ENCODE data around the gene TMPRSS7. TPM values are rescaled to one million over a fixed set of nuclear protein-coding genes. Genes with fewer than 3 reads are reported as not detected.

TMPRSS7 gene
- total RNA-seq, 4 donors from 2014 or later = not detected

DNA sequence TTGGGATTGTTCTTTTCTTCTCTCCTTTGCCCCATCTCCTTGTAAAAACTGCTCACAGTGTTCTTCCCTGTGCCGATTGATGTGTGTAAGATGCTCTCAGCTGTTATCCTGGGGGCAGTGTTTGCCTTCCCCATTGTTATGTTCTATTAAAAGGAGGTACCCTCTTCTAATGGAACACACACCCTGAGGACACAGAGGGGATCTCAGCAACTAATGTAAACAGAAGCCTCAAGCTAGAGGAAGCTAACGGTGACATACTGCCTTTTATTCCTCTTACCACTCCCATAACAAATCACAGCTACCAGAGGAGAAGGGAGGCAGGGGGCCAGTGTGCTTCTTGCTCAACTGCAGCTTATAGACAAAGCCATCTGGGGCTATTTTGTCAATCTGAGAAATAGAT is 33.6 kb upstream of the TMPRSS7 start:
- Histone ChIP-seq H3K27ac (no peak overlapping the region), H3K9me3 (no peaks in the 10 kb centered on the region), H3K27me3 (peaks cover 23% of the 10 kb centered on the region), H3K4me3 (no peak overlapping the region), H3K36me3 (no peaks in the 10 kb centered on the region), H3K4me1 (peaks cover 0 to 13% (median 9%) of the 10 kb centered on the region in 4 donors)
- 67 to 71% methylated on average over 1 to 2 of the region's 2 CpGs for WGBS, 2 donors (ENCODE audit: low coverage in 1 of 2)
- intact Hi-C loops (cut with DNase I; ENCODE audit: low total_unique reads) (loop anchor here (5.0 kb wide), 1 partner anchor 919 kb away; no protein-coding TSS in a partner anchor), in situ Hi-C loops (cut with MboI; ENCODE audit: low pct_ligation_motif_present in 1 of 4, low pct_unique_long_range_greater_than_20kb in 1 of 4, low sequenced_read_pairs in 3 of 4) (no loop called here)
- DNase-seq = no peak
- TF ChIP-seq POLR2A (IDR thresholded peaks at IDR 0.05) = no peak
- TF ChIP-seq, protein P1, sequence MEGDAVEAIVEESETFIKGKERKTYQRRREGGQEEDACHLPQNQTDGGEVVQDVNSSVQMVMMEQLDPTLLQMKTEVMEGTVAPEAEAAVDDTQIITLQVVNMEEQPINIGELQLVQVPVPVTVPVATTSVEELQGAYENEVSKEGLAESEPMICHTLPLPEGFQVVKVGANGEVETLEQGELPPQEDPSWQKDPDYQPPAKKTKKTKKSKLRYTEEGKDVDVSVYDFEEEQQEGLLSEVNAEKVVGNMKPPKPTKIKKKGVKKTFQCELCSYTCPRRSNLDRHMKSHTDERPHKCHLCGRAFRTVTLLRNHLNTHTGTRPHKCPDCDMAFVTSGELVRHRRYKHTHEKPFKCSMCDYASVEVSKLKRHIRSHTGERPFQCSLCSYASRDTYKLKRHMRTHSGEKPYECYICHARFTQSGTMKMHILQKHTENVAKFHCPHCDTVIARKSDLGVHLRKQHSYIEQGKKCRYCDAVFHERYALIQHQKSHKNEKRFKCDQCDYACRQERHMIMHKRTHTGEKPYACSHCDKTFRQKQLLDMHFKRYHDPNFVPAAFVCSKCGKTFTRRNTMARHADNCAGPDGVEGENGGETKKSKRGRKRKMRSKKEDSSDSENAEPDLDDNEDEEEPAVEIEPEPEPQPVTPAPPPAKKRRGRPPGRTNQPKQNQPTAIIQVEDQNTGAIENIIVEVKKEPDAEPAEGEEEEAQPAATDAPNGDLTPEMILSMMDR (IDR thresholded peaks at IDR 0.05) = no peak
- TF ChIP-seq POLR2AphosphoS5 (IDR thresholded peaks at IDR 0.05) = no peak
- TF ChIP-seq EP300 (IDR thresholded peaks at IDR 0.05; ENCODE audit: low read depth) = no peak

DNA sequence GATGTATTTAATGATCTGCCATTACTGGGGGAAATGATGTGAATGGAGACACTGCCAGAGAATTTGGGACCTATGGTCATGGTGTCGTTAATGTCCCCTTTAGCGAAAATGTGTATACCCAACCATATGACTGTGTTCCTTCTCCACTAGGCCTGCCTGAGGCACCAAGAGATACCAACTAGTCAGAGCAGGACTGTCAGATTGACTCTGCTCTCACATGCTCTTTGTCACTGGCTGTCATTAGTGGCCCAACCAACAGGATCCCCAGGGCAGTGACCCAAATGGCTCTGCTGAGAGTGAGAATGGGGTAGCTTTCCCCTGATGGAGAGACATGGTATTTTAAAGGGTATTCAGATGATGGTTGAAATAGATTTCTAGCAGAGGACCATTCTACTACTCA is 33.0 kb upstream of the TMPRSS7 start:
- Histone ChIP-seq H3K27me3 (peaks cover 23% of the 10 kb centered on the region), H3K36me3 (no peaks in the 10 kb centered on the region), H3K9me3 (no peaks in the 10 kb centered on the region), H3K4me3 (no peak overlapping the region), H3K27ac (no peak overlapping the region), H3K4me1 (peaks cover 0 to 13% (median 9%) of the 10 kb centered on the region in 4 donors)
- 96 to 100% methylated on average over 2 of the region's 2 CpGs for WGBS, 2 donors (ENCODE audit: low coverage in 1 of 2)
- intact Hi-C loops (cut with DNase I; ENCODE audit: low total_unique reads) = loop anchor here (5.0 kb wide), 1 partner anchor 919 kb away; no protein-coding TSS in a partner anchor
- no peak for DNase-seq
- in situ Hi-C loops (cut with MboI; ENCODE audit: low pct_ligation_motif_present in 1 of 4, low pct_unique_long_range_greater_than_20kb in 1 of 4, low sequenced_read_pairs in 3 of 4) = no loop called here
- TF ChIP-seq POLR2AphosphoS5 (IDR thresholded peaks at IDR 0.05) = no peak
- TF ChIP-seq EP300 (IDR thresholded peaks at IDR 0.05; ENCODE audit: low read depth) = no peak
- TF ChIP-seq, protein P1 (IDR thresholded peaks at IDR 0.05) = no peak
- no peak for TF ChIP-seq POLR2A (IDR thresholded peaks at IDR 0.05)

DNA sequence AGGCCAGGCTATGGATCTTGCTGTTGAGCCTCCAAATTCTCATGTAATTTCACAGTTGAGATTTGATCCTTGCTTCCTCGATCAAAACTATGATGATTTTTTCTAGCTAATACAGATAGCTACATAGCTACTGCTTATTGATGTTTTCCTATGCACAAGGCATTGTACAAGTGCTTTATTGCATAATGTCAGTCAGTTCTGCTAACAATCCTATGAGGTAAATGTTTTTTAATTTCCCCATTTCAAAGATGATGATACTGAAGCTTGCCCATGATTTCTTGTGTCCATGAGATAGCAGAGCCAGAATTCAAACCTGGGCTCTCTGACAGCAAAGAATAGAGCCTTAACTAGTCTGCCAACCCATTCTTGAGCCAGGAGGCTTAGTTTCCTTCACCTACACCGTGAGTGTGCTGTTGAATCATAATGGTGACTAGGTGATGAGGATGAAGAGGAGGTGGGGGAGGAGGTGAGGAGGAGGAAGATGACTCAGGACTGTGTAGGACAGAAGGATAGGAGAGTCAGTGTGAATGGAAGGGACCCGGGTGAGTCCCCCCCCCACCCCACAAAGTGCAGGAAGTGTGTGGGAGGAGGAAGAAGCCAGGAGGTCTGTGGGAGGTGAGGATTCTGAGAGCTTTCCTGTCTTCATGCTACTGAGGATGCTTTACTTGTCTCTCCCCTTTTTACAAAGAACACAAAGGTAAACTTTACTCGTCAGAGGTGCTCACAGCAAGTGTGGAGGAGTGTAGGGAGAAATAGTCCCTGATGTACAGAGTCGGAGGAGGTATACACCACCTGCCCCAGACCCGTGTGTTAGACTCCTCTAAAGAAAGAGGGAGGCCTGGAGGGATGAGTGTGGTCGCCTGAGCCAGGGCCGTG is 32.2 kb upstream of the TMPRSS7 start:
- no peaks in the 10 kb centered on the region for H3K36me3 ChIP-seq
- H3K4me3 ChIP-seq = no peak overlapping the region
- no peak overlapping the region for H3K27ac ChIP-seq
- peaks cover 23% of the 10 kb centered on the region for H3K27me3 ChIP-seq
- DNase-seq = no peak
- peaks cover 0 to 13% (median 9%) of the 10 kb centered on the region in 4 donors for H3K4me1 ChIP-seq
- intact Hi-C loops (cut with DNase I; ENCODE audit: low total_unique reads) (loop anchor here (5.0 kb wide), 1 partner anchor 920 kb away; no protein-coding TSS in a partner anchor), in situ Hi-C loops (cut with MboI; ENCODE audit: low pct_ligation_motif_present in 1 of 4, low pct_unique_long_range_greater_than_20kb in 1 of 4, low sequenced_read_pairs in 3 of 4) (no loop called here)
- TF ChIP-seq, protein P1 (IDR thresholded peaks at IDR 0.05) = no peak
- TF ChIP-seq POLR2AphosphoS5 (IDR thresholded peaks at IDR 0.05) = no peak
- no peak for TF ChIP-seq POLR2A (IDR thresholded peaks at IDR 0.05)
- no peak for TF ChIP-seq EP300 (IDR thresholded peaks at IDR 0.05; ENCODE audit: low read depth)
- no peaks in the 10 kb centered on the region for H3K9me3 ChIP-seq
- WGBS, 2 donors (ENCODE audit: low coverage in 1 of 2) = 74 to 76% methylated on average over 7 to 8 of the region's 8 CpGs

DNA sequence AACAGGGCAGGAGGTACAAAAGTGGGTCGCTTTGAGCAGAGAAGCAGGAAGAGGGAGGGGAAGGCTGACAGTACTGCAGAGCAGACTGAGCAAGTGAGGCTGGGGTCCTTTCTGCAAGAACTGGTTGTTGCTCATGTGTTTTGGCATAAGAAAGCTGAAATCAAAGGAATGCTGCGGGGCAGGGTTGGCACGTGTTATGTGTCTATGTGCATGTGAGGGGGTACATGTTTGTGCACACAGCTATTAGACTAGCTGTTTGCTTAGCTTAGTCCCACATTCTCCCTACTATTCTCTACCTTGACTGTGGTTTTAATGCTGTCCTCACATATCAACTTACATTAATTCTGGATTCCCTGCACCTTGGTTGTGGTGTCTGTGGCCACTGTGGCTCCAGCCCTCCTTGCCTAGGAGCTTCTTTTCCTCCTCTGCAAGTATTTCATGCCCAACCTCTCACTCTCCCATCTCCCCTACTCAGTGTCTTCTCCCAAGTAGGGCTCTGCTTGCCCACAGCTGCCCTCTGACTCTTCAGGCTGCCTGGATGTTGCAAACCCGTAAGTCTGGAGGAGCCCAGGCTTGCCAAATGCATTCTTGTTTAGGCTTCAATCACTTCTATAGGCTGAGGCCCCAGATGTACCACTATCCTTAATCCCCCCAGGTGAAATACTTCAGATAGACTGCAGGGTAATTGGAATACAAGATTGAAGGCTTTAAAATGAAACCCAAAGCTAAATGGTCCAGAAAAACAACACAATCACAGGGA is 31.0 kb upstream of the TMPRSS7 start:
- 78% methylated on average over 3 to 4 of the region's 4 CpGs for WGBS, 2 donors (ENCODE audit: low coverage in 1 of 2)
- Histone ChIP-seq H3K36me3 (no peaks in the 10 kb centered on the region), H3K4me3 (no peak overlapping the region), H3K27me3 (peaks cover 23% of the 10 kb centered on the region), H3K27ac (no peak overlapping the region), H3K4me1 (peaks cover 0 to 11% (median 8%) of the 10 kb centered on the region in 4 donors), H3K9me3 (no peaks in the 10 kb centered on the region)
- in situ Hi-C loops (cut with MboI; ENCODE audit: low pct_ligation_motif_present in 1 of 4, low pct_unique_long_range_greater_than_20kb in 1 of 4, low sequenced_read_pairs in 3 of 4) = no loop called here
- no peak for DNase-seq
- intact Hi-C loops (cut with DNase I; ENCODE audit: low total_unique reads) = loop anchor here (5.0 kb wide), 1 partner anchor 921 kb away; no protein-coding TSS in a partner anchor
- TF ChIP-seq EP300 (IDR thresholded peaks at IDR 0.05; ENCODE audit: low read depth) (no peak), POLR2A (IDR thresholded peaks at IDR 0.05) (no peak), POLR2AphosphoS5 (IDR thresholded peaks at IDR 0.05) (no peak)
- TF ChIP-seq, protein P1 (IDR thresholded peaks at IDR 0.05) = no peak

Measured in transverse colon (tissue), 4 donors.